Body of pancreas (tissue), 4 donors: ENCODE measurements around the gene CTNND1. TPM values are rescaled to one million over a fixed set of nuclear protein-coding genes. Genes with fewer than 3 reads are reported as not detected.

Experiments
- ATAC-seq: fragments of 150-250 bp; one replicate; pipeline ENCODE4 v1.9.1; 2016
- DNase-seq, 4 donors: peaks; one replicate each; pipeline ENCODE4 v3.0.0-alpha.2; 2019
- H3K27ac ChIP-seq, 4 donors: fragments of 200-600 bp; sonication (generic); 1 replicate in 3 of 4; 2 replicates in 1 of 4; pipeline versions ENCODE4 v1.5.1 to v1.6.1; 2016 to 2019; ENCODE audit warnings: mild to moderate bottlenecking in 1 of 4, mixed read lengths in 1 of 4, moderate library complexity in 1 of 4
- H3K27me3 ChIP-seq, 2 donors: fragments of 200-600 bp; sonication (generic); one replicate each; pipeline ENCODE4 v1.6.0; 2016; ENCODE audit warnings: mild to moderate bottlenecking in 1 of 2
- H3K36me3 ChIP-seq, 2 donors: fragments of 200-600 bp; sonication (generic); replicated peaks in 1 of 2; 2 replicates each; pipeline ENCODE4 v1.5.1; 2016; ENCODE audit warnings: low read depth in 2 of 2; ENCODE audit not compliant: insufficient read depth in 1 of 2
- H3K4me1 ChIP-seq: fragments of 200-600 bp; sonication (generic); one replicate; pipeline ENCODE4 v1.6.0; 2016
- H3K4me3 ChIP-seq, 2 donors: fragments of 200-600 bp; sonication (generic); 1 replicate in 1 of 2; 2 replicates in 1 of 2; pipeline ENCODE4 v1.5.1; 2016 to 2019
- H3K9me3 ChIP-seq, 3 donors: fragments of 200-600 bp; sonication (generic); 1 replicate in 2 of 3; 2 replicates in 1 of 3; pipeline ENCODE4 v1.5.1; 2016
- POLR2A ChIP-seq, 3 donors: fragments of 450-650 bp; IDR thresholded peaks; one replicate each; pipeline ENCODE4 v1.6.1; 2016; ENCODE audit warnings: antibody characterized with exemption in 3 of 3, mild to moderate bottlenecking in 2 of 3
- WGBS, 2 donors: methylation state at CpG; one replicate each; pipeline ENCODE4 v1.1.5; 2017; 5-methylcytosine and 5-hydroxymethylcytosine counted together
- intact Hi-C: fragments of 100-400 bp; cut with DNase I; formaldehyde crosslinking; loops from one replicate; pipeline ENCODE4 v1.15.1; 2023
- total RNA-seq, 2 donors: library from RNA; depleted of rRNA; stranded (reverse); fragments of >200 nt; gene quantifications; one replicate each; pipeline ENCODE4 v1.1.0, GENCODE V29; 2016
- TF ChIP-seq, protein P1 (sequence below), 7 experiments: fragments of 450-650 bp in 4 of 7; fragments of 200-600 bp in 3 of 7; sonication (generic) in 3 of 7; IDR thresholded peaks; one replicate each; pipeline ENCODE4 v1.5.1; 2016 to 2019; ENCODE audit warnings: antibody characterized with exemption in 7 of 7

The CTNND1 gene
- total RNA-seq, 2 donors from 2014 or later = 115 to 178 TPM

DNA sequence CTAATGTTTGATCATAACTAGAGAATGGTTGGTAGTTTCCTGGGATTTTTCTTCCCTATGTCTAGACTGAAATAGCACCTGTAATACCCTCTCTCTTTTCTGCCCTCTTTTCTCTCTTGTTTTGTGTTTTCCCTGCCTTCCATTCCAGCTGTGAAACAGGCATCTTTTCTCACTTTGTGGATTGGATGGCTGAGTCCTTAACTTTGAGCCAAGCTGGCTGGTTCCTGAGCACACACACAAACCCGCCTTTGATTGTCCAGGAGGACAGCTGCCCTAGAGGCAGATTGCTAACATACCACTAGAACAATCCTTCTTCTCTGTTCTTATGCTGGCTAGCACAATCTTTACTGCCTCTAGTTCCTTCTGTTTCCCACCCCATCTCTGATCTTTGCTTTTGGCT is 17.7 kb downstream of the CTNND1 start:
- Histone ChIP-seq H3K4me3 (no peak overlapping the region), H3K9me3 (no peaks in the 10 kb centered on the region), H3K4me1 (peaks cover 99% of the 10 kb centered on the region), H3K27me3 (no peaks in the 10 kb centered on the region), H3K27ac (peak overlapping the region; percentile 76 to 91 (median 88)), H3K36me3 (no peaks in the 10 kb centered on the region)
- 11 to 23% methylated on average over 1 of the region's 1 CpG for WGBS, 2 donors
- DNase-seq = peak; percentile 51 to 73 (median 70)
- ATAC-seq = peak; percentile 56
- peak in 2 of 3 donors; percentile 6 to 34 for TF ChIP-seq POLR2A (IDR thresholded peaks at IDR 0.05)
- TF ChIP-seq, protein P1, sequence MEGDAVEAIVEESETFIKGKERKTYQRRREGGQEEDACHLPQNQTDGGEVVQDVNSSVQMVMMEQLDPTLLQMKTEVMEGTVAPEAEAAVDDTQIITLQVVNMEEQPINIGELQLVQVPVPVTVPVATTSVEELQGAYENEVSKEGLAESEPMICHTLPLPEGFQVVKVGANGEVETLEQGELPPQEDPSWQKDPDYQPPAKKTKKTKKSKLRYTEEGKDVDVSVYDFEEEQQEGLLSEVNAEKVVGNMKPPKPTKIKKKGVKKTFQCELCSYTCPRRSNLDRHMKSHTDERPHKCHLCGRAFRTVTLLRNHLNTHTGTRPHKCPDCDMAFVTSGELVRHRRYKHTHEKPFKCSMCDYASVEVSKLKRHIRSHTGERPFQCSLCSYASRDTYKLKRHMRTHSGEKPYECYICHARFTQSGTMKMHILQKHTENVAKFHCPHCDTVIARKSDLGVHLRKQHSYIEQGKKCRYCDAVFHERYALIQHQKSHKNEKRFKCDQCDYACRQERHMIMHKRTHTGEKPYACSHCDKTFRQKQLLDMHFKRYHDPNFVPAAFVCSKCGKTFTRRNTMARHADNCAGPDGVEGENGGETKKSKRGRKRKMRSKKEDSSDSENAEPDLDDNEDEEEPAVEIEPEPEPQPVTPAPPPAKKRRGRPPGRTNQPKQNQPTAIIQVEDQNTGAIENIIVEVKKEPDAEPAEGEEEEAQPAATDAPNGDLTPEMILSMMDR (IDR thresholded peaks at IDR 0.05) = peak in 4 of 7 experiments; percentile 12 to 31 (median 22)
- intact Hi-C loops = no loop called here

DNA sequence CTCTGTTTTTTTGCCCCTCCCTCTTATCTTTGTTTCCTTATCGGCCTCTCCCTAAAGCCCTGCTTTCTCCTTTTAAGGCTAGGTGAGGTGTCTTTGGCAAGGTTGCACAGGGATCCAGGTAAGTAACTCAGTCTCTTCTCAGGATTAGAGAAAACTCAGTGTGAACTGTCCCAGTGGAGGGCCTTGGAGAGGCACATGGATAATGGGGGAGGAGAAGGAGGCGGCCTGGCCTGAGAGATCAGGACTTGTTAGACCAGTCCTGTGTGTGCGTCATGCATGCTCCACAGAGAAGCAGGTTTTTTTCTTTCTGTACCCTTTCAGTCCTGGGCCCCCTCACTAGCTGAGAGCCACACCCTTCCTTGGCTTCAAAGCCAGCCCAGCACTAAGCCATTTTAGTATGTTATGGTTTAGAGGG is 19.9 kb downstream of the CTNND1 start:
- TF ChIP-seq, protein P1 (IDR thresholded peaks at IDR 0.05) = peak in 1 of 7 experiments; percentile 10
- TF ChIP-seq POLR2A (IDR thresholded peaks at IDR 0.05) = peak in 2 of 3 donors; percentile 16 to 20
- Histone ChIP-seq H3K36me3 (no peaks in the 10 kb centered on the region), H3K4me1 (peaks cover 98% of the 10 kb centered on the region), H3K27me3 (no peaks in the 10 kb centered on the region), H3K9me3 (no peaks in the 10 kb centered on the region), H3K4me3 (no peak overlapping the region), H3K27ac (peak overlapping the region; percentile 47 to 89 (median 81))
- DNase-seq = peak; percentile 82 to 95 (median 92)
- intact Hi-C loops = no loop called here
- 17 to 24% methylated on average over 3 of the region's 3 CpGs for WGBS, 2 donors
- ATAC-seq = peak; percentile 74

DNA sequence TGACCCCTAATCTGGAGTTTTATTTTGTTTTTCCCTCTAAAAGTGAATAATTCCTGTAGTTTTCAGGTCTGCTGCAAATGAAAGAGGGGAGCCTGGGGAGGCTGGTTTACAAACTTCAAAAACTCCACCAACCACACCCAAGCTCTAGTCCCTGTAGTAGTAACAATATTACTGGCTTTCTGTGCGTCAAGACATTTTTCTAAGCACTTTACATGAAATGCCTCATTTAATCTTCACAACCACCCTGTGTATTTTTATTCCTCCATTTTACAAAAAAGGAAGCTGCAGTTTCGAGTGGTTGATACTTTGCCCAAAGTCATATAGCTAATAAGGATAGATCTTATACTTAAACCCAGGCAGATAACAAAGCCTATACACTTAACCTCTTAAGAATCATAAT is 23.5 kb downstream of the CTNND1 start:
- TF ChIP-seq, protein P1 (IDR thresholded peaks at IDR 0.05) = no peak
- no peak for TF ChIP-seq POLR2A (IDR thresholded peaks at IDR 0.05)
- peak overlapping the region in 1 of 4 donors; percentile 89 for H3K27ac ChIP-seq
- ATAC-seq (no peak), DNase-seq (no peak)
- no peak overlapping the region for H3K4me3 ChIP-seq
- H3K36me3 ChIP-seq = no peaks in the 10 kb centered on the region
- H3K27me3 ChIP-seq = no peaks in the 10 kb centered on the region
- intact Hi-C loops = no loop called here
- H3K4me1 ChIP-seq = peaks cover 88% of the 10 kb centered on the region
- no peaks in the 10 kb centered on the region for H3K9me3 ChIP-seq
- WGBS, 2 donors = 79 to 86% methylated on average over 2 of the region's 2 CpGs

- TF ChIP-seq, protein P1 (IDR thresholded peaks at IDR 0.05) = no peak
- TF ChIP-seq POLR2A (IDR thresholded peaks at IDR 0.05) = no peak
- DNase-seq = no peak
- Histone ChIP-seq H3K4me3 (no peak overlapping the region), H3K36me3 (no peaks in the 10 kb centered on the region), H3K9me3 (no peaks in the 10 kb centered on the region), H3K27ac (peak overlapping the region in 2 of 4 donors; percentile 32 to 44), H3K27me3 (no peaks in the 10 kb centered on the region), H3K4me1 (peaks cover 80% of the 10 kb centered on the region)
- no peak for ATAC-seq
- intact Hi-C loops = no loop called here
- 80 to 84% methylated on average over 4 of the region's 4 CpGs for WGBS, 2 donors
Measured at GRCh38 chr11:57786436-57786835, 24.8 kb downstream of the CTNND1 start.

GRCh38 chr11:57787006-57787604 is 25.5 kb downstream of the CTNND1 start:
- H3K4me3 ChIP-seq = no peak overlapping the region
- H3K36me3 ChIP-seq = no peaks in the 10 kb centered on the region
- H3K27ac ChIP-seq = peak overlapping the region in 2 of 4 donors; percentile 32 to 44
- no peak for DNase-seq
- no peak for TF ChIP-seq POLR2A (IDR thresholded peaks at IDR 0.05)
- TF ChIP-seq, protein P1 (IDR thresholded peaks at IDR 0.05) = no peak
- WGBS, 2 donors = 78 to 86% methylated on average over 4 of the region's 4 CpGs
- H3K4me1 ChIP-seq = peaks cover 80% of the 10 kb centered on the region
- H3K27me3 ChIP-seq = no peaks in the 10 kb centered on the region
- ATAC-seq = no peak
- intact Hi-C loops = no loop called here
- no peaks in the 10 kb centered on the region for H3K9me3 ChIP-seq
